ENCODE measurements around the gene PCK2. TPM values are rescaled to one million over a fixed set of nuclear protein-coding genes. Genes with fewer than 3 reads are reported as not detected.

The PCK2 gene
- total and polyA plus RNA-seq, 2 donors (not counting 3 experiments of a cell fraction or from before 2014, with no cell fraction given): 23.5 to 24.5 TPM

DNA sequence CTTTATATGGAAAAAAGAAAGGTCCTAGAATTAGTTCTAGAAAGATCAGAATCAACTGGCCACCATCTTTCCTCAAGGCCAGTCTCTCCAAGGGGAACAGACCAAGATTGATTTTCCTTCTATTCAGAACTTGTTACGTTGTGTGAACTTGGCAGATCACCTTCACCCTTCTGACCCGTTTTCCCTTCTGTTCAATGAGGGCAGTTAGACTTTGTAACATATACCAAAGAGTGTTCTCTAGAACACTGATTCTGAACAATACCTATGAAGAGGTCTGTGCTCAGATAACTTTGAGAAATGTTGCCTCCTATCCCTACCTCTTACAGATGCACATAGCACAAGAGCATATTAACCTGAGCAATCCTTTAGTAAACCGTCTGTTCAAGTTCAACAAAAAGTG, 10.6 kb upstream of the PCK2 start:
- no peaks in the 10 kb centered on the region for H3K36me3 ChIP-seq (ENCODE audit: control insufficient read depth in 2 of 2, extremely low read depth in 1 of 2, insufficient read depth in 2 of 2, low read length in 2 of 2)
- FAIRE-seq: no peak
- intact Hi-C loops (cut with micrococcal nuclease): no loop called here

More for the DNA sequence above, 10.6 kb upstream of the PCK2 start:
- H3K9me3 ChIP-seq (replicated peaks; ENCODE audit: control insufficient read depth, insufficient read depth, low read length): no peaks in the 10 kb centered on the region
- no peak overlapping the region for H3K9ac ChIP-seq (replicated peaks; ENCODE audit: extremely low read depth, insufficient read depth, low read length)
- no TSS peak for BruUV-seq (replicated peaks)
- no peak overlapping the region for H2AFZ ChIP-seq (ENCODE audit: low read depth, low read length)
- dilution Hi-C loops (cut with MboI; ENCODE audit: extremely low pct_ligation_motif_present, low sequenced_read_pairs): no loop called here
- H3K27ac ChIP-seq (ENCODE audit: insufficient read depth, low read depth, low read length): no peak overlapping the region
- H3K4me3 ChIP-seq (replicated peaks in 1 of 3; ENCODE audit: insufficient read depth in 1 of 3, low read depth in 1 of 3, low read length in 3 of 3): no peak overlapping the region
- H4K20me1 ChIP-seq (replicated peaks; ENCODE audit: control insufficient read depth, extremely low read depth, insufficient read depth, low read length): no peaks in the 10 kb centered on the region
- TF ChIP-seq POLR2AphosphoS5 (IDR thresholded peaks at IDR 0.05; ENCODE audit: insufficient read depth, low read depth, low read length) (no peak), MAX (IDR thresholded peaks at IDR 0.05; ENCODE audit: insufficient read depth, insufficient read length) (no peak), POLR2A (IDR thresholded peaks at IDR 0.05; ENCODE audit: low read depth, low read length) (no peak), JUN (IDR thresholded peaks at IDR 0.05; ENCODE audit: borderline replicate concordance, insufficient read depth, insufficient read length, low read depth) (no peak), CTCF (IDR thresholded peaks at IDR 0.05; ENCODE audit: extremely low read depth in 1 of 2, insufficient read depth in 1 of 2, low read depth in 1 of 2, low read length in 2 of 2) (no peak), FOS (IDR thresholded peaks at IDR 0.05; ENCODE audit: borderline replicate concordance, insufficient read depth, low read length) (no peak), GATA2 (IDR thresholded peaks at IDR 0.05; ENCODE audit: insufficient read depth, insufficient read length, low read depth, low read length) (no peak), EZH2 (IDR thresholded peaks at IDR 0.05; ENCODE audit: borderline replicate concordance, low read depth, low read length, severe bottlenecking) (no peak)
- H3K4me1 ChIP-seq (ENCODE audit: control insufficient read depth, extremely low read depth, insufficient read depth, low read length): no peaks in the 10 kb centered on the region
- H3K4me2 ChIP-seq (ENCODE audit: insufficient read depth, low read length): no peak overlapping the region
- H3K9me1 ChIP-seq (replicated peaks; ENCODE audit: control insufficient read depth, extremely low read depth, insufficient read depth, low read length): no peaks in the 10 kb centered on the region
- no peak for DNase-seq (ENCODE audit: low read depth, low spot score)
- no peaks in the 10 kb centered on the region for H3K79me2 ChIP-seq (ENCODE audit: control insufficient read depth, insufficient read depth, low read length)
- ChIA-PET POLR2A (no interaction called here), CTCF (interaction anchor here (1.3 to 5.7 kb wide), 2 partner anchors 26 to 47 kb away, joined by 3 to 51 read pairs; no protein-coding TSS in a partner anchor)
- H3K27me3 ChIP-seq (ENCODE audit: control insufficient read depth in 2 of 2, insufficient read depth in 2 of 2, low read length in 2 of 2): peaks cover 28 to 35% of the 10 kb centered on the region in 2 experiments
